HG03045 (cell line): ENCODE measurements around the gene GRAMD2A.

Experiments used
- ATAC-seq: cut with Tn5 transposase; IDR thresholded peaks from one replicate; pipeline ENCODE4 v1.9.1; 2021; ENCODE audit warnings: mild to moderate bottlenecking, moderate library complexity; ENCODE audit not compliant: unreplicated experiment

GRAMD2A gene

GRCh38 chr15:72169236-72169920 is 28.2 kb downstream of the GRAMD2A start:
- no peak for ATAC-seq

DNA sequence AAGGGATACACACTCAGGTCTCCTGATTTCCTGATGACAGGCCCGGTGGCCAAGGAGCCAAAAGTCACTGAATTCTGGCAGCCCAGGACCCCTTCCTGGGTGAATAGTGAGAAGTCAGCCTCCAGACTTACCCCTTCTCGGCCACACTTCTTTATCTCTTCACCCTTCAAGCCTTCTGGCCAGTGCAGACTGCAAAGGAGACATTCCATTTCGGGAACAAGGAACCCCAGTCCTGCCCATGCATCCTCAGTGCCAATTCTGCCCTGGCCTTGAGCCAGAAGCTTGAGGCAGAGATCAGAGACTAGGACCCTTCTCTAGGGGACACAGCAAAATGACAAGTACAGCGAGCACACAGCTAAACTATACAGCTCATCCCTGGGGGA is 28.8 kb downstream of the GRAMD2A start:
- ATAC-seq: no peak

DNA sequence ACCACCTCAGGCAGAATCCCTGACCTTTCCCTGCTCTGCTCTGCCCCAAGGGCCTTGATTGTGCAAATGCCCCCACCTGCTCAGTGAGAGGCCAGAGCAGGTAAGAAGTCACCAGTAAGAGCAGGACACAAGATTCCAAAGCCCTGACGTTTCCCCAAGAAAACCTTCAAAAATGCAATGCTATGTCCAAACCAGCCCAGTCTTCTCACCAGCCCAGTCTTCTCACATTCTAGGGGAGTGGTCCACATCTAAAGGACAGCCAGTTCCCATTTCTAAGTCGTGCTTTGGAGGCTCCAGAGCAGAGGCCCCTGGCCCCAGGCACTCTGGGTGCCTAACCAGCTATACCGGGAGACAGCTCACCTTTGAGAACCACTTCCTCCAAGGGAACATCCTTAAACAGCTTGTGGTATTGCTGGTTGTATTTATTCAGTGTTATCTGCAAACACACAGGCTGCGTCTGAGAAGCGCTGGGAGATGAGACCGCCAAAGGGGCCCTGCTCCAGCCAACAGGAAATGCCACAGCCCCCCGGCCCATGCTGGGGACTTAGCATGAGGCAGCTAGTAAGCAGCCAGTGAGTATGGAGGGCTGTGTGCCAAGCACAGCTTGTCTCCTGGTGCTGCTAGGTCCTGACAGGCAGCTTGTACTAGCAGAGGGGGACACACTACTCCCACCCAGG is 29.3 kb downstream of the GRAMD2A start:
- no peak for ATAC-seq

DNA sequence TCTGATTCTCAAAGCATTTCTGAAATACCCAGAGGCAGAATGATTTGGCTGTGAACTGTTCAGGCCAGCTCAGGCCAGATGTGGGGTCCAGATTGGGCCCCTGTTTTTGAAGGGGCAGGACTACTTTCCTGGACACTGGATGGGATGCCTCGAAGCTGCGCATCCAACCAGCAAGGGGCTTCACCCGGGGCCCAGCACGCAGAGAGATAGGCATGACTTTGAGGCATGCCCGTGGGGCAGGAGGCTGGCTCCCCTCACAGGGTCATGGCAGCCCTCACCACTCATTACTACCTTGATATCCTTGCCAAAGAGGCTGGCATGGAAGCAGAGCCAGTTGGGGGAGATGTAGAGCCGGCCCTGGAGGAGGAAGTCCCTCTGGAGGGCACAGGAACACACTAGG is 30.1 kb downstream of the GRAMD2A start:
- ATAC-seq: no peak

DNA sequence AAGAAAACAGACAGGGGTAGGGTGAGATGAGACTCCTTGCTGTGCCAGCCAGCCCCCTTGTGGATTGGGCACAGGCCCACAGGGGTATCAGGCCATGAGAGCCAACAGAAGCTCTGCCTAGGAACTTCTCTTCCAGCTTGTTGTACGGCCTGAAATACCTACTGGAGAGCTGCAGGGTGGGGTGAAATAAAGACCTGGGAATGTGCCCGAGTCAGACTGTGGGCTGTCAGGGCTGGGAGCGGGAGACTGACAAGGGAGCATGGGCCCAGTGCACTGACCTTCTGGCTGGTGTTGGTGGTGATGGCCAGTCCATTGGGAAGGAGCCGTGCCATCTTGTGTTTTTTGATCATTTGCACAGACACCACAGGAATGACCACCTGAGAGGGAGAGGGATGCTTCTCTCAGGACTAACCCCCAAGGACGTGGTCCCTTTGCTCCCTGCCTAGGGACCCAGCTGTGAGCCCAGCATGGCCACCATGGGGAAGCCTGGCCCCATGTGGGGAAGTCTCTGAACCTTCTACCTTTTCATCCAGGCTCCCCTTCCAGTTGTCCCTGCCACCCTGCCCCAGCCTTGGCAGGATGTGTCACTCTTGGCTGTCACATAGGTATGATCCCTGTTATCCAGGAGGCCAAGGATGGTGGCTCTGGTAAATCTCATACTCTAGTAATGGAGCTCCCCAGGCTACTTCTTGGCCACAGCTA is 30.7 kb downstream of the GRAMD2A start:
- ATAC-seq: no peak

DNA sequence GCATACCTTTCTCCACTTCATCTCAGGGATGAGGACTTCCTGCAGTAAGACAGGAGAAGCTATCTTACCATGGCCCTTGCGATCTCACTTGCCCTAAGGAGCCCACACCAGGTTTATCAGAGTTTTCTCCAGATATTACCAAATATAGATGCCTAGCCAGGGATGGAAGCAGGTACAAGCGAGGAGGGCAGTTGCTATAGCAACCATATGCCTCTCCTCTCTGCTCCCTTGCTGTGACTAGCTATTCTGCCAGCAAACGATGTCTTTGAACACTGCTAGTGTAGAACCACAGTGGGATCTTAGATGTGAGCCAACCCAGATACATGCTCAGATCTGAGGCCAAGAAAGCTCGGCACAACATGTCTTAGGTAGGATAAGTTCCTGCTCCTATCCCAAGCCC is 33.9 kb downstream of the GRAMD2A start:
- ATAC-seq: no peak

DNA sequence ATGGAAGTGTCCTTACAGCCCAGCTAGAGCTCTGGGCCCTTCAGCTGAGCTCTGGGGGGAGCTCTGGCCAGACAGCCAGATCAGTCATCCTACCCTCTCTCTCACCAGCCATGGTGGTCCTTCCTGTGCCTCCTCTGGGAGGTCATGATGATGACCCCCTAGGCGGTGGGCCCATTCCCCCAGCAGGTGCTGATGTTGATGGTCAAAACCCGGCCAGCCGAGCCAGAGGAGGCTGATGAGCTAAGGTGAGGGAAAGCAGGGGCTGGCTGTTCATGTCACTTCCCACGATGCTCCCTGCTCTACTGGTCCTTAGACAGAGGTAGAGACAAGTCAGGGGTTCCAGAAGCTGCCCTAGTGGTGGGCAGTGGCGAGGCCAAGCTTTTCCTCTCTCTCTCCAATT is 35.0 kb downstream of the GRAMD2A start:
- ATAC-seq: no peak

DNA sequence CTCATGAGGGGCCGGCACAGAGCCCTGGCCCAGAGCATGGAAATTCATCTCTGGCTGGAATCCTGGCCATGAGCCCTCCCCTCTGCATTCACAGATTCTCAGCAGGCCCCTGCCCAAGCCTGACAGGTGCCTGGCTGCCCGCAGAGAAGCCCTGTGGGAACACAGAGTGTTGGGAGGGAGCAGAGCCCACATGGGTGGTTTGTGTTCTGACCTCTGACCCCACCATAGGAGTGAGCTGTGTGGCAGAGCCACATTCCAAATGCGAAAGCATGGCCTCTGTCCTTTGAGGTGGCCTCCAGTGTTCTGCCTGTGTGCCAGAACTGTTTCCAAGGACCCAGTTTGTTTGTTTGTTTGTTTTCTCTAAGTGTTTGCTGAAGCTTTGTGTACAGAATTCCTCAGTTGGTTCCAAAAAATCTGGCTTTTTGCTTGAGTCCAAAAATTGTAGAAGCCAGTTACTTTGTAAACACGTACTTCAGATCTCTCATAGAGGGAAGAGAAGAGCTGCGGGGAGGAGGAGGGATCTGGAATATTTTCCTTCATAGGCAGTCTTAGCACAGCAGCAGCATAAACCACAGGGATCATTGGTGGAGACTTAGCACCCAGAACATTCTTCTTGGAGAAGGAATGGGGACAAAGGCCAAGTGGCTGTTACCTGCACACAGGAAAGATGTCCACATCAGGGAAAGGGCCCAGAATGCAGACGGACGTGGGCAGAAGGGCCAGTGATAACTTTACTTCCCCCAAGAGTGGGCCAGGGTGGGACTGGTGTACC is 36.0 kb downstream of the GRAMD2A start:
- ATAC-seq: no peak

DNA sequence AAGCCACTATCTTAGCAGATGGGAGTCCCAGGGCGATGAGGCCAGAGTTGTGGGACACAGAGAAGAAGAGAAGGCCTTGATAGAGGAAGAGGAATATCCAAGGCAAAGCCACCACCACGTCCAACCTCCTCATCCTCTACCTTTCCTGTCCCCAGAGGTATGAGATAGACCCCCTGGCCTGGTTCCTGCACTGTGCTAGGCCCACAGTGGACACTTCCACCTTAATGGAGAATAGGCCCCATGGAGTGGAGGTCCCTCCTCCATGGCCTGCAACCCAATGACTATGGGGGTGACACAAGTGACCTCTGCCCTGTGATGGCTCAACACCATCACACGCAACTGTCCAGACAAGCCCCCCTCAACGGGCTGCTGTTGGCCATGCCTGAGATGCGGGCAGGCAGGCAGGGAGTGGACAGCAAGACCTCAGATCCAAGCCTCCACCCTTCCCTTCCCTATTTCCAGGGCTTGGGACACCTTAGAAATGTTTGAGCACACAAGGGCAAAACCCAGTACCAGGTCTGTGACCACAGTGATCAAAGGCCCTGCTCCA is 36.8 kb downstream of the GRAMD2A start:
- ATAC-seq: no peak

GRCh38 chr15:72156928-72157327 is 40.7 kb downstream of the GRAMD2A start:
- no peak for ATAC-seq

GRCh38 chr15:72155635-72156616 is 41.7 kb downstream of the GRAMD2A start:
- peak; percentile 53 for ATAC-seq

DNA sequence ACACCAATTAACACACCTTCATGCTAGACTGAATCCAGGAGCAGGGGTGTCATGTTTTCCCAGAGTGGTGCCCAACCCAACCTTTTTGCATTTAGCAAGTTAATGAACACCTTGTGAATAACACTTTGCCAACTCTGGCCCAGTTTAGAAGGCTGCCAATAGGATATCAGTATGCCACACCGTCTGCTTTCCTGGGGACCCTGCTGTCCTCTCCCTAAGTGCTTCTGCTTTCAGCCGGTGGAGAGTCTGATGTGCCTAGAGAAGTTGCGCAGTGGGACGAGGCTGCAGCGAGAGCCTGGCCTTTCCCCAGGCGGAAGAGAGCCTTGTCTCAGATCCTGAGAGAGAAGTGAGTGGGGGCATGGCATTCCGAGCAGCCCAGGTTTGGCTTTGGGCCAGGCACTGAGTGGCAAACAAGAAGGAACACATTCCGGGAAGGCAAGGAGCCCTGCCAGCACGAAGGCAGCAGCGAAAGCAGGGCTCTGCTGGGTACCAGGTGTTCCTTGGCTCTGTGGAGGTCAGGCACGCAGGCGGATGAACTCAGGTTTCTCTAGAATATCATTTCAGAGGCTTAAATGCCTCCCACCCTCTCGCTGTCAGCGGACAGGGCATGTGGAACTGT is 42.5 kb downstream of the GRAMD2A start:
- ATAC-seq: no peak

DNA sequence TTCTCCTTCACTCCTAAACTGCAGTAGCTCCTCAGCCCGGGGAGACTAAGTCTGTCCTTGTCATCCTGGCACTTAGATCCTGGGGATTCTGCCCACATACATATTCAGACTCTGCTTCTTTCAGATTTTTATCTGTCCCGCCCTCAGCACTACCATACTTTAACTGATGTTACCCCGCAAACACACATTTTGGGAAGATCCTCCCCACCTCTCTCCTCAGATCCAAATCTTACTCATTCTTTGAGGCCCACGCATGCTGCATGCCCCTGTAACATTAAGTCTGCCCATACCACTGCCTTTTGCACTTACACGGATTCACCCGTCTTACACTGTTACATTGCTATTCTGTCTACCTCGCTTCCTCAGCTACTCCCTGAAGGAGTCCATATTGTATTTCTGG is 43.3 kb downstream of the GRAMD2A start:
- no peak for ATAC-seq

DNA sequence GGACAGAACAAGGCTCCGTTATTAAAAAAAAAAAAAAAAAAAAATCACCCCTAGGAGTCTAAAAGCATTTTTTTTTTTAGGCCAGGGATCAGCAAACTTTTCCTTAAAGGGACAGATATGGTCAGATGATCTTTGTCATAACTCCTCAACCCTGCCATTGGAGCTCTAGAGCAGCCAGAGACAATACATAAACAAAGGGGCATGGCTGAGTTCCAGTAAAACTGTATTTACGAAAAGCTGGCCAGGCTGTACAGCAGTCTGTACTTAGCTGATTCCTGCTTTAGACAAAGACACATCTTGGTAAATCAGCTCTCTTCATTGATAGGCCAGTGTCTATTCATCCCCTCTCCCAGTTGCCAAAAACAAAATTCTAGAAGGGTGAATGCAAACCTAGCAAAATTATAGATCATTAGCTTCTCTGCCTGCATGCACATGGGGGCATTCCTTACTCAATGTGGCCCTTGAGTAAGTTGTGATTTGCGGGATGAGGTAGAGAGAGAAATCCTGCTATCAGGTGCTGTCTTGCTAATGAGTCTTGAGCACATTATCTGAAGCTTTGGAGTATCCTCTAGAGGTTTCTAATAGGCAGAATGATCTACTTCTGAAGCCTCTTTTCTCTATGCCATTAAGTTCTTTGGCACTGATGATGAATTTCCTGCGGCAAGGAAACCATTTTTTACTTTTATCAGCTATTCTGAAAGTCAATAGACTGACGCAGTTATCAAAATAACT is 44.2 kb downstream of the GRAMD2A start:
- no peak for ATAC-seq

- ATAC-seq: no peak
Observed at GRCh38 chr15:72147418-72147817, 50.2 kb downstream of the GRAMD2A start.

GRCh38 chr15:72146934-72147333 is 50.7 kb downstream of the GRAMD2A start:
- ATAC-seq: no peak

GRCh38 chr15:72146221-72146620 is 51.4 kb downstream of the GRAMD2A start:
- ATAC-seq: no peak

DNA sequence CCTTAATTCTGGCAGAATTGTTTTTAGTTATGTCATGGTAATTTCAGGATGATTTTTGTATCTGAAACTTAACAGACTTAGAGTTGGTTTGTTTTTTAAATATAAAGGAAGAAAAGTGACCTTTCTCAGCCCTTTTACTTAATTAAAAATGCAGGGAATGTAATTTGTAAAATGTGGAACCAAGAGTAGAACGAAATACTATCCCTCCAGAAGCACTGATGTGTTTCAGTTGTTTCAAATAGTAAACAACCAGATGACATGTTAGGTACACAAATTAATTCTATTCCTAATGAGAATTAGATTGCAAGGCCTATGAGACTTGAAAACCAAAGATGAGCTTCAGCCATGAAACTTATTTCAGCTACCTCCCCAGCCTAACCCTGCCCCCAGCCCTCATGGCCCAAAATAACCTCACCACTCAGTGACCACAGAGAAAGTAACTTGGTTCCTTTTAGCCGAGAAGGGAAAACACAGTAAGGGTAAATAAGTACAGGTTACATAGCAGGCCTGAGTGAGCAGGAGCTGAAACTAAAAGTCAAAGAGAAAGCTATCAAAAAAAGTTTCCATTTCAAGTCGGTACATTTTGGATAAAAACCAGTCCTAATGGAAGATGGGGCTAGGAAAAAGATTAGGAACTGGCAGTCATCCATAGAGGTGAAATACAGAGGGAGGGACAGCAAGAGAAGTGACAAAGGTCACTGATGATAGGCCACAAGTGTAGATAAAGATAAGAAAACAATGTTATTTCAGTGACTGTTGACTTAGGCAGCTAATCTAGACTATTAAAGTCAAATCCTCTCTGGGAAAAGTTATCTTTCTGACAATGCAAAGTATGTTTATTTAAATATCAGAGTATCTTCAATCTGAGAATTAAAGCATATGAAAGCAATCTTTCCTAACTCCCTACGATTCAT is 56.2 kb downstream of the GRAMD2A start:
- peak; percentile 98 for ATAC-seq
